RWPE1 (cell line): ENCODE measurements around the gene EGFLAM.

ENCODE experiments used
- CTCF ChIA-PET: fragments of 350-600 bp; sonication (Branson Sonifier 250); formaldehyde crosslinking; extraction: SDS; loops from one replicate; lab custom pipeline; 2021; lab: Yijun Ruan, JAX
- POLR2A ChIA-PET: fragments of 400-600 bp; formaldehyde crosslinking; extraction: SDS; loops from one replicate; lab custom pipeline; 2020; ENCODE audit warnings: antibody characterized with exemption; ENCODE audit not compliant: low non-redundant PET; lab: Yijun Ruan, JAX
- DNase-seq: peaks from one replicate; pipeline ENCODE4 v3.0.0; 2012; ENCODE audit warnings: low spot score
- H3K27ac ChIP-seq: fragments of 450-650 bp; 2 replicates; pipeline ENCODE4 v1.5.1; 2017
- CTCF ChIP-seq: fragments of 450-650 bp; conservative IDR thresholded peaks from 2 replicates; pipeline ENCODE4 v1.5.1; 2017; ENCODE audit warnings: low read depth, mild to moderate bottlenecking

Gene EGFLAM

DNA sequence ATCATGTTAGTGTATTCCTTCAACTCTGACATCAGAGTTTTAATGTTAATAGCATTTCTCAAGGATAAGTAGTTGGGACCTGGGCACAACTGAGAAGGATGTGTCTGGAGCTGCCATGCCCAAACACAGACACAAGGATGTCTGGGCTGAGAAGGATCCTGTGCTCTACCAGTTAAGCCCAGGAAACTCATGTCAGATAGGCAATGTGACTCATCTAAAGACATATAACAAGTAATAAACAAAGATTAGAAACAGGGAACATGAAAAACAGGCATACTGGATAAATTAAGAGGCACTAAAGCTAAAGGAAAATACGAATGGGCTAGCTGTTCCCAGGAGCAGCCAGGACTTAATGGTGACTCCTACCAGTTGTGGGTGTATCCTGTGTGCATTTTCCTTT, 9.1 kb upstream of the EGFLAM start:
- no peak overlapping the region for H3K27ac ChIP-seq
- no peak for TF ChIP-seq CTCF
- POLR2A ChIA-PET, result no interaction called here
- CTCF ChIA-PET, result interaction anchor here (1.7 kb wide), 1 partner anchor 16 kb away, joined by 6 read pairs; no protein-coding TSS in a partner anchor
- no peak for DNase-seq

DNA sequence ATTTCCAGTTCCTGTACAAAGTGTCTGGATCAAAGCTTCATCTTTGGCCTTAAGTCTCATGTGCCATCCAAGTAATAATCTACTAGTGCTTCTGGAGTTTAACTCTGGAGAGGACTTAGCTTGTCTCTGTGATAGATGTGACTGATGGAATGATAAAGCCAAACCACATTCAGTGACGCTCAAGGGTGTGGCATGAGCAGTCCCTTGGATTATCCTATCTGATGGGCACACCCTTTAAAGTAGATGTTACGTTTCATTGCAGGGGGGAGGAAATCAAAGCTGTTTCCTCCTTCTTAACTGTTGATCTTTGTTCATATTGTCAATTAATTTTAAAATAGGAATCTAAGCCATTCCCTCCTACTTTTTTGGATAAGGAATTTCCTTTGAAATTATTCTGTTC, 8.5 kb upstream of the EGFLAM start:
- CTCF ChIA-PET, result interaction anchor here (1.7 kb wide), 1 partner anchor 16 kb away, joined by 6 read pairs; no protein-coding TSS in a partner anchor
- no peak overlapping the region for H3K27ac ChIP-seq
- TF ChIP-seq CTCF, result no peak
- no peak for DNase-seq
- POLR2A ChIA-PET, result no interaction called here

DNA sequence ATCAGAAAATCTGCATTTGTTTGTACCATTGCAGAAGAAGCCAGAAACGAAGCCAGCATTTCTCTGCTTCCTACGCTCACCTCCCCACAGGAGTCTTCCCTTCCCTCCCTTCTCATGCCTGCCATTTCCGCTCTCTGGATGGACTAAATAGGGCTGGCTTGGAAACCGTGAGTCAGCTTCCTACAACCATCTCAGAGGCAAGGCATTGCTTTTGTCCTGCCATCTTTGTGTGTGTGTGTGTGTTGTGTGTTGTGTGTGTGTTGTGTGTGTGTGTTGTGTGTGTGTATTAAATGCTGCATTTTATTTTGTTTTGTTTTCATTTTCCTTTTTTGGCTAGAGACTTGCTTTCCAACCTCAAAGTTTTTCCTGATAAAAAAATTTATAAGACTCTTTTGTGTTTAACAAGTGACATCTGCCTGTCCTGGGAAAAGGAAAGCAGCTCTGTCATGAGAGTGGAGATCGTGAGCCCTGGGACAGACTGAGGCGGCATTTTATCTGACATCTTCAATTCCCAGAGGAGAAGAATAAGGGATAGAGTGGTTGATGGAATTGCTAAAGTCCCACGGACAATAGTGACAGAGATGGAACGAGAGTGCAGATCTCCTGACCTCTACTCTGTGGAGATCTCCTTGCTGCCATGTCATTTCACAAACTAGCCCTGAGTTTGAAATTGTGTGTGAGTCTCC, 7.5 kb upstream of the EGFLAM start:
- TF ChIP-seq CTCF, result no peak
- POLR2A ChIA-PET, result no interaction called here
- DNase-seq, result no peak
- no peak overlapping the region for H3K27ac ChIP-seq
- CTCF ChIA-PET, result interaction anchor here (0.9 to 1.7 kb wide), 2 partner anchors 10 to 15 kb away, joined by 3 to 6 read pairs; no protein-coding TSS in a partner anchor

GRCh38 chr5:38253759-38254158, 4.6 kb upstream of the EGFLAM start:
- CTCF ChIA-PET, result no interaction called here
- no peak for DNase-seq
- TF ChIP-seq CTCF, result no peak
- POLR2A ChIA-PET, result no interaction called here
- no peak overlapping the region for H3K27ac ChIP-seq

DNA sequence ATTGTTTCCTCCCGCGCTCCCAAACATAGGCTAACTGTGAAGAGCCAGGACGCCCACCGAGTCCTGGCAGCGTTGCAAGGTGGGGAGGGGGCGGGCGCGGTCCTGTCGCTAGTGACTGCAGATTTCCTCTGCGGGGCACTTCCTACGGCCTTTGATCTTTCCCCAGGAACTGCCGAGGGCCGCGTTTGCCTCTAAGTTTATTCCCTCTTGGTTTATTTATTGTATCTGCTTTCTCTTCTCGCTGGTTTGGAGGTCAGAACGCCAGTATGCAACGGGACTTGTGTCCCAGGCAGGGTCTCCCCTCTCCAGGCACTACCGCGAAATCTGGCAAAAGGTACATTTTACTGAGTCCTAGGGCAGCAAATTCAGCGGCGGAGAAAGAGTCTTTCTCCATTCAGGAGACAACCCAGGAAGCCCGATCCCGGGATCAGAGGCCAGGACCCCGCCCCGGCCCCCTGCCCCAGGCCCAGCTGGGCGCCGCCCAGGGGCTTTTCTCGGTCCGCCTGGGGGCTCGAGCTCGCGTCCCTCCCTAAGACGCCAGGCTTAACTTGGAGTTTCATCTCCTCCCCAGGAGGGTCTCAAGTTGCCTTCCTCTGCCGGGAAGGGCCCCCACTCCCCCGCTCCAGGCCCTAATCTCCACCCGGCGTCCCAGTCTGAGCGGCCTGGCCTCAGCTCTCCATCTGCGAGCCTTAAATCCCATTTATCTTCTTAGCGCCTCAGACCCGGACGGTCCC, 884 bp upstream of the EGFLAM start:
- no peak for DNase-seq
- POLR2A ChIA-PET, result no interaction called here
- no peak overlapping the region for H3K27ac ChIP-seq
- CTCF ChIA-PET, result no interaction called here
- TF ChIP-seq CTCF, result no peak

GRCh38 chr5:38258042-38258318, 379 bp upstream of the EGFLAM start:
- H3K27ac ChIP-seq, result no peak overlapping the region
- no peak for DNase-seq
- ChIA-PET CTCF (no interaction called here), POLR2A (no interaction called here)
- TF ChIP-seq CTCF, result no peak
